Coronary artery (tissue), 2 donors: ENCODE results near the gene OPCML.

Source experiments
- DNase-seq: peaks from one replicate; pipeline ENCODE4 v3.0.0-alpha.2; 2017; ENCODE audit warnings: low spot score
- H3K27ac ChIP-seq, 2 donors: fragments of 200-600 bp; sonication (generic); one replicate each; pipeline ENCODE4 v1.5.1; 2016 to 2019
- H3K4me3 ChIP-seq: fragments of 200-600 bp; sonication (generic); 2 replicates; pipeline ENCODE4 v1.5.1; 2016; ENCODE audit warnings: mild to moderate bottlenecking, moderate library complexity
- TF ChIP-seq, protein P1 (sequence below): fragments of 200-600 bp; sonication (generic); IDR thresholded peaks from one replicate; pipeline ENCODE4 v1.5.1; 2019; ENCODE audit warnings: antibody characterized with exemption

OPCML gene

GRCh38 chr11:133224271-133224670 is 308.0 kb downstream of the OPCML start:
- DNase-seq: no peak
- Histone ChIP-seq H3K4me3 (no peak overlapping the region), H3K27ac (no peak overlapping the region)
- TF ChIP-seq, protein P1, sequence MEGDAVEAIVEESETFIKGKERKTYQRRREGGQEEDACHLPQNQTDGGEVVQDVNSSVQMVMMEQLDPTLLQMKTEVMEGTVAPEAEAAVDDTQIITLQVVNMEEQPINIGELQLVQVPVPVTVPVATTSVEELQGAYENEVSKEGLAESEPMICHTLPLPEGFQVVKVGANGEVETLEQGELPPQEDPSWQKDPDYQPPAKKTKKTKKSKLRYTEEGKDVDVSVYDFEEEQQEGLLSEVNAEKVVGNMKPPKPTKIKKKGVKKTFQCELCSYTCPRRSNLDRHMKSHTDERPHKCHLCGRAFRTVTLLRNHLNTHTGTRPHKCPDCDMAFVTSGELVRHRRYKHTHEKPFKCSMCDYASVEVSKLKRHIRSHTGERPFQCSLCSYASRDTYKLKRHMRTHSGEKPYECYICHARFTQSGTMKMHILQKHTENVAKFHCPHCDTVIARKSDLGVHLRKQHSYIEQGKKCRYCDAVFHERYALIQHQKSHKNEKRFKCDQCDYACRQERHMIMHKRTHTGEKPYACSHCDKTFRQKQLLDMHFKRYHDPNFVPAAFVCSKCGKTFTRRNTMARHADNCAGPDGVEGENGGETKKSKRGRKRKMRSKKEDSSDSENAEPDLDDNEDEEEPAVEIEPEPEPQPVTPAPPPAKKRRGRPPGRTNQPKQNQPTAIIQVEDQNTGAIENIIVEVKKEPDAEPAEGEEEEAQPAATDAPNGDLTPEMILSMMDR: no peak

GRCh38 chr11:133222425-133223330 is 309.6 kb downstream of the OPCML start:
- TF ChIP-seq, protein P1: no peak
- no peak overlapping the region for H3K27ac ChIP-seq
- no peak overlapping the region for H3K4me3 ChIP-seq
- no peak for DNase-seq

DNA sequence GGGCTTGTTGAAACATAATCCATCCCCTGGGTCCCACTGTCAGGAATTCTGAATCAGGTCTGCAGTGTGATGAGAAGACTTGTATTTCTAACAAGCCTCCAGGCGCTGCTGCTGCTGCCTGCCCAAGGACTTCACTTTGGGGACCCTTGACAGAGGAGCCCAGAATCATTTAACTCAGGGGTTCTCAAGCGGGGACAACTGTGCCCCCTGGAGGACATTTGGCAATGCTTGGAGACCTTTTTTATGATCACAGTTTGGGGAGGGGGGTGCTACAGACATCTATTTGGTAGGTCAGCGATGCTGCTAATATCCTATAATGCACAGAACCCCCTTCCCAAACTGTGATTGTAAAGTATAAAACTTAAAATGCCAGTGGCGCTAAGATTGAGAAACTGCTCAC is 312.8 kb downstream of the OPCML start:
- Histone ChIP-seq H3K4me3 (no peak overlapping the region), H3K27ac (no peak overlapping the region)
- no peak for DNase-seq
- TF ChIP-seq, protein P1: no peak

- Histone ChIP-seq H3K27ac (no peak overlapping the region), H3K4me3 (no peak overlapping the region)
- TF ChIP-seq, protein P1: no peak
- DNase-seq: no peak
Observed at GRCh38 chr11:133216813-133217212, 315.5 kb downstream of the OPCML start.

DNA sequence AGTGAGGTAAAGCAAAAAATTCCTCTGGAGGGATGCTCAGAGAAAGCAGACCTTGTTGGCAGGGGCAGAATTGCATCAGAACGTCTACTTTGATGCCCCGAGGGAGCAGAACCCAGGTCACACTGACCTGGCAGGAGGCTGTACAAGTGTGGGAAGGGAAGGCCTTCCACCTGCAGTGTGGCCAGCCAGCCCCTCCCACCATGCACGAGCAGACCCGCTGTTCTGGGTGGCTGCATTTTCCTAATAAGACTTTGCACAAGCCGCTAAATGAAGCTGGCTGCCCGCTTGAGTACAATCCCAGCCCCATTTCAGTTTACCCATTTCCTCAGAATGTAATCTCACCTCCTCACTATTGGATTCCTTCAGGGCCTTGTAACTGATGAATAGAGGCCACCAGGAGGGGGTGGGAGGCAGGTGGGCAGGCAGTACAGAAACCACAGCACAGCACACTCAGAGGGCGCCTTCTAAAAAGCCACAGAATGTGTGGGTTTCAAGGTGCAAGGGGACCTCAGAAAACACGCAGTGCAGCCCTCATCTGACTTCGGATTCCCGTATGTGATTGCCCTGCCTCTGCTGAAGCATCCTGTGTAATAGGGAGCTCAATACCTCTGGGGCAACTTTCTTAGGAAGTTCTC is 316.6 kb downstream of the OPCML start:
- Histone ChIP-seq H3K4me3 (no peak overlapping the region), H3K27ac (no peak overlapping the region)
- no peak for DNase-seq
- TF ChIP-seq, protein P1: no peak

GRCh38 chr11:133214646-133215045 is 317.7 kb downstream of the OPCML start:
- TF ChIP-seq, protein P1: no peak
- no peak for DNase-seq
- Histone ChIP-seq H3K27ac (no peak overlapping the region), H3K4me3 (no peak overlapping the region)

- no peak for DNase-seq
- TF ChIP-seq, protein P1: no peak
- H3K4me3 ChIP-seq: no peak overlapping the region
- no peak overlapping the region for H3K27ac ChIP-seq
Observed at GRCh38 chr11:133212201-133212600, 320.1 kb downstream of the OPCML start.
